OCI-LY1 (cell line): Measurements from ENCODE around the gene SYNJ1.
"Not testable (repeated sequence)": the region's sequence is repeated elsewhere in the genome, so short reads cannot be mapped to it uniquely, and the experiment has no call there.

ENCODE experiments used
- H2AFZ ChIP-seq: fragments of 200-600 bp; sonication (generic), shearing (Covaris generic); 2 replicates; pipeline ENCODE4 v1.6.0; 2014; ENCODE audit warnings: antibody characterized with exemption, mild to moderate bottlenecking, low read length
- H3F3A ChIP-seq: fragments of 200-600 bp; sonication (generic), shearing (Covaris generic); 2 replicates; pipeline ENCODE4 v1.6.0; 2014; ENCODE audit warnings: mild to moderate bottlenecking, antibody characterized with exemption, low read length, moderate library complexity; ENCODE audit not compliant: insufficient read depth
- H3K27ac ChIP-seq: fragments of 200-600 bp; sonication (generic); 2 replicates; pipeline ENCODE4 v1.5.1; 2014; ENCODE audit warnings: low read length, mixed run types, mild to moderate bottlenecking, low read depth; ENCODE audit not compliant: poor library complexity, severe bottlenecking
- H3K27me3 ChIP-seq: fragments of 200-600 bp; sonication (generic); 2 replicates; pipeline ENCODE4 v1.6.0; 2014; ENCODE audit warnings: antibody characterized with exemption, mild to moderate bottlenecking, low read length, moderate library complexity; ENCODE audit not compliant: insufficient read depth
- H3K36me3 ChIP-seq: fragments of 200-600 bp; sonication (generic); 2 replicates; pipeline ENCODE4 v1.6.1; 2014; ENCODE audit warnings: mild to moderate bottlenecking, antibody characterized with exemption, low read length, moderate library complexity, mixed read lengths; ENCODE audit not compliant: insufficient read depth
- H3K4me1 ChIP-seq: fragments of 200-600 bp; sonication (generic); 2 replicates; pipeline ENCODE4 v1.5.1; 2014; ENCODE audit warnings: mild to moderate bottlenecking, low read length, moderate library complexity; ENCODE audit not compliant: insufficient read depth, severe bottlenecking
- H3K4me2 ChIP-seq: fragments of 200-600 bp; sonication (generic), shearing (Covaris generic); 2 replicates; pipeline ENCODE4 v1.6.1; 2014; ENCODE audit warnings: low read length
- H3K4me3 ChIP-seq: fragments of 200-600 bp; sonication (generic); 2 replicates; pipeline ENCODE4 v1.5.1; 2014; ENCODE audit warnings: low read length, low read depth, mild to moderate bottlenecking, mixed read lengths; ENCODE audit not compliant: poor library complexity, severe bottlenecking
- H3K79me2 ChIP-seq: fragments of 200-600 bp; shearing (Covaris generic); 2 replicates; pipeline ENCODE4 v1.6.1; 2016; ENCODE audit warnings: mixed run types, low read length, mixed read lengths; ENCODE audit not compliant: insufficient read depth
- H3K9ac ChIP-seq: fragments of 200-600 bp; sonication (generic), shearing (Covaris generic); 2 replicates; pipeline ENCODE4 v1.6.1; 2014; ENCODE audit warnings: mild to moderate bottlenecking, low read length, mixed read lengths
- H3K9me2 ChIP-seq: fragments of 200-600 bp; sonication (generic), shearing (Covaris generic); 2 replicates; pipeline ENCODE4 v1.6.1; 2014; ENCODE audit warnings: low read depth, mild to moderate bottlenecking, low read length, mixed read lengths
- H3K9me3 ChIP-seq: fragments of 200-600 bp; shearing (Covaris generic); 2 replicates; pipeline ENCODE4 v1.6.1; 2014; ENCODE audit warnings: low read length, mixed read lengths
- H4K20me1 ChIP-seq: fragments of 200-600 bp; sonication (generic), shearing (Covaris generic); 2 replicates; pipeline ENCODE4 v1.6.0; 2016; ENCODE audit warnings: mild to moderate bottlenecking, low read length; ENCODE audit not compliant: insufficient read depth
- EZH2 ChIP-seq: fragments of 200-600 bp; sonication (generic), shearing (Covaris generic); IDR thresholded peaks from 2 replicates; pipeline ENCODE4 v1.8.0; 2017; ENCODE audit warnings: borderline replicate concordance, mixed run types, mild to moderate bottlenecking, antibody characterized with exemption, low read length, moderate library complexity, mixed read lengths
- TF ChIP-seq, protein P1 (sequence below): fragments of 200-600 bp; sonication (generic), shearing (Covaris generic); IDR thresholded peaks from 2 replicates; pipeline ENCODE4 v1.5.1; 2017; ENCODE audit warnings: mild to moderate bottlenecking, antibody characterized with exemption, low read length, moderate library complexity, mixed read lengths

The SYNJ1 gene

DNA sequence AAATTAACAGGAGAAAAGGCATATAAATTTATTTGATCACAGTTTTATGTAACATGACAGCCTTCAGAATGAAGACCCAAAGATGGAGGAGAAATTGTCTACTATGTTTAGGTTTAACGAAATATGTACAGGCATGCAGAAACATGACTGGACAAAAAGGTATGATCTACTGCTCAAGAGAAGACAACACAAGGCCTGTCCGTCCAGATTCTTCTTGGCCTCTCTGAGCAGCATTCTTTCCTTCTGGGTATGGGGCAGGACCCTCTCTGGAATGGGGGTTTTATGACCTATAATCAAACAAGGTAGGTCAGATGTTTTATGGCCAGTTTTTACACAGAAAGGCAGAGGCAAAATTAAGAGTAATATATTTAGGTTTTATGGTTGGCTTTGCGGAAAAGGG, 13.5 kb upstream of the SYNJ1 start:
- no peak overlapping the region for H2AFZ ChIP-seq
- no peaks in the 10 kb centered on the region for H3K27me3 ChIP-seq
- no peak overlapping the region for H3K4me3 ChIP-seq
- no peaks in the 10 kb centered on the region for H3K9me3 ChIP-seq
- H3K9ac ChIP-seq, result no peak overlapping the region
- H3K27ac ChIP-seq, result no peak overlapping the region
- peaks cover 97% of the 10 kb centered on the region for H3K36me3 ChIP-seq
- H3K9me2 ChIP-seq, result no peaks in the 10 kb centered on the region
- TF ChIP-seq, protein P1, sequence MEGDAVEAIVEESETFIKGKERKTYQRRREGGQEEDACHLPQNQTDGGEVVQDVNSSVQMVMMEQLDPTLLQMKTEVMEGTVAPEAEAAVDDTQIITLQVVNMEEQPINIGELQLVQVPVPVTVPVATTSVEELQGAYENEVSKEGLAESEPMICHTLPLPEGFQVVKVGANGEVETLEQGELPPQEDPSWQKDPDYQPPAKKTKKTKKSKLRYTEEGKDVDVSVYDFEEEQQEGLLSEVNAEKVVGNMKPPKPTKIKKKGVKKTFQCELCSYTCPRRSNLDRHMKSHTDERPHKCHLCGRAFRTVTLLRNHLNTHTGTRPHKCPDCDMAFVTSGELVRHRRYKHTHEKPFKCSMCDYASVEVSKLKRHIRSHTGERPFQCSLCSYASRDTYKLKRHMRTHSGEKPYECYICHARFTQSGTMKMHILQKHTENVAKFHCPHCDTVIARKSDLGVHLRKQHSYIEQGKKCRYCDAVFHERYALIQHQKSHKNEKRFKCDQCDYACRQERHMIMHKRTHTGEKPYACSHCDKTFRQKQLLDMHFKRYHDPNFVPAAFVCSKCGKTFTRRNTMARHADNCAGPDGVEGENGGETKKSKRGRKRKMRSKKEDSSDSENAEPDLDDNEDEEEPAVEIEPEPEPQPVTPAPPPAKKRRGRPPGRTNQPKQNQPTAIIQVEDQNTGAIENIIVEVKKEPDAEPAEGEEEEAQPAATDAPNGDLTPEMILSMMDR, result no peak
- no peak for TF ChIP-seq EZH2
- H3K4me2 ChIP-seq, result no peak overlapping the region
- no peaks in the 10 kb centered on the region for H3K4me1 ChIP-seq
- no peaks in the 10 kb centered on the region for H4K20me1 ChIP-seq
- no peaks in the 10 kb centered on the region for H3K79me2 ChIP-seq
- no peaks in the 10 kb centered on the region for H3F3A ChIP-seq

DNA sequence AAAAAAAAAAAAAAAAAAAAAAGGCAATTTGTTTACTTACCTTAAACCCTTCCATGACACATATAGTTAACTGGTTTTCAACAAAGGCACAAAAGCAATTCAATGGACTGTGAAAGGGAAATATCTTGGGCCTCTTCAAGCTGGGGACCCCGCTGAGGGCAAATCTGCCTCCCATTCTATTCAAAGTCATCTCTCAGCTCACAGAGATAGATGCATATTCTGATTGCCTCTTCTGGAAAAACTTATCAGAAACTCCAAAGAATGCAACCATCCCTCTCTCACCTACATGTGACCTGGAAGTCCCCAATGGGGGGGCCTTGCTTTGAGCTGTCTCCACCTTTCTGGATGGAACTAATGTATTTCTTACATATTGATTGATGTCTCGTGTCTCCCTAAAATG, 12.1 kb upstream of the SYNJ1 start:
- H2AFZ ChIP-seq, result no peak overlapping the region
- H3K36me3 ChIP-seq, result peaks cover 97% of the 10 kb centered on the region
- no peak overlapping the region for H3K4me3 ChIP-seq
- no peaks in the 10 kb centered on the region for H3K9me2 ChIP-seq
- H3K27me3 ChIP-seq, result no peaks in the 10 kb centered on the region
- H3K9ac ChIP-seq, result no peak overlapping the region
- H3K4me2 ChIP-seq, result no peak overlapping the region
- H4K20me1 ChIP-seq, result no peaks in the 10 kb centered on the region
- no peaks in the 10 kb centered on the region for H3K9me3 ChIP-seq
- no peaks in the 10 kb centered on the region for H3K79me2 ChIP-seq
- H3F3A ChIP-seq, result no peaks in the 10 kb centered on the region
- H3K27ac ChIP-seq, result no peak overlapping the region
- no peaks in the 10 kb centered on the region for H3K4me1 ChIP-seq
- TF ChIP-seq EZH2, result no peak
- TF ChIP-seq, protein P1, result no peak

DNA sequence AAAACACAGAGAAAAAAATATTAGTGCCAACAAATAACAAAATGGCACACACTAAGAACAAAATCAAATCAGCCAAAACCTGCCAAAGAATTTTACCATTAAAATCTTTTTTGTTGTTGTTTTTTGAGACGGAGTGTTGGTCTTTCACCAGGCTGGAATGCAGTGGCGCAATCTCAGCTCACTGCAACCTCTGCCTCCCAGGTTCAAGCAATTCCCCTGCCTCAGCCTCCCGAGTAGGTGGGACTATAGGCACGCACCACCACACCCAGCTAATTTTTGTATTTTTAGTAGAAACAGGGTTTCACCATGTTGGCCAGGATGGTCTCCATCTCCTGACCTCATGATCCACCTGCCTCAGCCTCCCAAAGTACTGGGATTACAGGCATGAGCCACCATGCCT, 8.3 kb upstream of the SYNJ1 start:
- H3K27me3 ChIP-seq, H2AFZ ChIP-seq, H4K20me1 ChIP-seq, H3K9ac ChIP-seq, H3K4me2 ChIP-seq, H3K79me2 ChIP-seq, H3K27ac ChIP-seq, H3K9me2 ChIP-seq, H3K4me3 ChIP-seq, H3K4me1 ChIP-seq, H3F3A ChIP-seq, H3K9me3 ChIP-seq: not testable (repeated sequence)
- H3K36me3 ChIP-seq, result peaks cover 79% of the 10 kb centered on the region

DNA sequence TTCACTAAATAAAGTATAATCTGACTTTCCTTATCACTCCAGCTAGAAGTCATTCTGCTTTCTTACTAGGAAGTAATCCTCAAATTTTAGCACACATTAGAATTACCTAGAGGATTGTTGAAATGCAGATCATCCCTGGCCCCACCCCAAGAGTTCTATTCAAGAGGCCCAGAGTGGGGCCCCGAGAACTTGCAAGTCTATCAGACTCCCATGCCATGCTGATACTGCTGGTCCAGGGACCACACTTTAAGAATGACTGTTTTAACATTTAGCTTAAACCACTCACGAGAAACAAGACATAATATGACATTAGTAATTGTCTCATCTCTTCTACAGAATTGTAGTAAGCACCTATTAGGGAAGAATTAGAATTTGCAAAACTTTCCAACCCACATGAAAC, 7.7 kb upstream of the SYNJ1 start:
- Histone ChIP-seq H2AFZ (no peak overlapping the region), H3K36me3 (peaks cover 74% of the 10 kb centered on the region), H3K27me3 (no peaks in the 10 kb centered on the region), H3K4me2 (no peak overlapping the region), H3K9ac (no peak overlapping the region), H3K9me2 (no peaks in the 10 kb centered on the region), H3K79me2 (no peaks in the 10 kb centered on the region), H3F3A (no peaks in the 10 kb centered on the region), H3K4me3 (no peak overlapping the region), H3K9me3 (no peaks in the 10 kb centered on the region), H3K4me1 (no peaks in the 10 kb centered on the region), H3K27ac (no peak overlapping the region), H4K20me1 (no peaks in the 10 kb centered on the region)
- TF ChIP-seq EZH2, result no peak
- TF ChIP-seq, protein P1, result no peak
